ENCODE data around the gene DOCK10.

DNA sequence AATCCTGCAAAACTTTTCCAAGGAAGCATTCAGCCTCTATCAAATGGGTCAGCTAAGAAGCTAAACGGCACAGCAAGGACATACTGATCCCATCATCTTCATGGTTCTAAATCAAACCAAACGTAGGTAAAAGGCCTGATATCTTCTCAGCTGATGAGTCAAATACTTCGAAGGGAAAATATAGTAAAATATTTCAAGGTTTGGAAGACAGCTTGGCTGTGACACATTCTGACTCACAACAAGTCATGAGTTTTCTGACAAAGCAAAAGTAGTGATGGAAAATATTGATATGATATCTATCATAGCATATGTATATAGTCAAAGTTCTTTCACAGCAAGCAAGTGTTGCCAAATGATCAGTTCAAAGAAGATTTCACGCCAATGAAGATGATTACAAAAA lies 31.5 kb downstream of the DOCK10 start:
- TF ChIP-seq EZH2 (IDR thresholded peaks at IDR 0.05; ENCODE audit: borderline replicate concordance, control insufficient read depth, low read depth, low read length): no peak
- TF ChIP-seq, protein P1, sequence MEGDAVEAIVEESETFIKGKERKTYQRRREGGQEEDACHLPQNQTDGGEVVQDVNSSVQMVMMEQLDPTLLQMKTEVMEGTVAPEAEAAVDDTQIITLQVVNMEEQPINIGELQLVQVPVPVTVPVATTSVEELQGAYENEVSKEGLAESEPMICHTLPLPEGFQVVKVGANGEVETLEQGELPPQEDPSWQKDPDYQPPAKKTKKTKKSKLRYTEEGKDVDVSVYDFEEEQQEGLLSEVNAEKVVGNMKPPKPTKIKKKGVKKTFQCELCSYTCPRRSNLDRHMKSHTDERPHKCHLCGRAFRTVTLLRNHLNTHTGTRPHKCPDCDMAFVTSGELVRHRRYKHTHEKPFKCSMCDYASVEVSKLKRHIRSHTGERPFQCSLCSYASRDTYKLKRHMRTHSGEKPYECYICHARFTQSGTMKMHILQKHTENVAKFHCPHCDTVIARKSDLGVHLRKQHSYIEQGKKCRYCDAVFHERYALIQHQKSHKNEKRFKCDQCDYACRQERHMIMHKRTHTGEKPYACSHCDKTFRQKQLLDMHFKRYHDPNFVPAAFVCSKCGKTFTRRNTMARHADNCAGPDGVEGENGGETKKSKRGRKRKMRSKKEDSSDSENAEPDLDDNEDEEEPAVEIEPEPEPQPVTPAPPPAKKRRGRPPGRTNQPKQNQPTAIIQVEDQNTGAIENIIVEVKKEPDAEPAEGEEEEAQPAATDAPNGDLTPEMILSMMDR (IDR thresholded peaks at IDR 0.05 in 2 of 3, conservative IDR thresholded peaks at IDR 0.05 in 1 of 3; ENCODE audit: control insufficient read depth in 2 of 3, extremely low read depth in 1 of 3, insufficient read depth in 1 of 3, low read depth in 3 of 3, low read length in 3 of 3): no peak
- no peak for TF ChIP-seq STAT3 (IDR thresholded peaks at IDR 0.05; ENCODE audit: low read depth, low read length)
- TF ChIP-seq TCF12 (IDR thresholded peaks at IDR 0.05; ENCODE audit: low read depth, low read length): no peak
- TF ChIP-seq RCOR1 (conservative IDR thresholded peaks at IDR 0.05; ENCODE audit: low read depth, low read length): no peak
- no peak for TF ChIP-seq RAD21 (IDR thresholded peaks at IDR 0.05; ENCODE audit: insufficient read depth, low read depth, low read length)
